Stimulated activated CD8-positive, alpha-beta memory T cell treated with anti-CD3 and anti-CD28 coated beads, Interleukin-15, amount 100 ng/mL, for 1 hour (primary cell): ENCODE results near the gene XXYLT1.

Experiments
- DNase-seq: peaks from one replicate; pipeline ENCODE4 v3.0.0-alpha.2; 2020; ENCODE audit warnings: low read depth

XXYLT1 gene

DNA sequence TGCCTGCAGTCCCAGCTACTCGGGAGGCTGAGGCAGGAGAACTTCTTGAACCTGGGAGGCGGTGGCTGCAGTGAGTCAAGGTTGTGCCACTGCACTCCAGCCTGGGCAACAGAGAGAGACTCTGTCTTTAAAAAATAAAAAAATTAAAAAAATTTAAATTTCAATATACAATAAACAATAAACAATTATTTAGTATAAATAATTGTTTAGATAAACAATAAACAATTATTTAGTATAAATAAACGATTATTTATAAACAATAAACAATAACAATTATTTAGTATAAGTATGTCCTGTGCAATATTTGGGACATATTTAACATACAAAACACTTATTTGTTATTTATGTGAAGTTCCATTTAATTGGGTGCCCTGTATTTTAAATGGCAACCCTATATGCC lies 119.6 kb downstream of the XXYLT1 start:
- no peak for DNase-seq

DNA sequence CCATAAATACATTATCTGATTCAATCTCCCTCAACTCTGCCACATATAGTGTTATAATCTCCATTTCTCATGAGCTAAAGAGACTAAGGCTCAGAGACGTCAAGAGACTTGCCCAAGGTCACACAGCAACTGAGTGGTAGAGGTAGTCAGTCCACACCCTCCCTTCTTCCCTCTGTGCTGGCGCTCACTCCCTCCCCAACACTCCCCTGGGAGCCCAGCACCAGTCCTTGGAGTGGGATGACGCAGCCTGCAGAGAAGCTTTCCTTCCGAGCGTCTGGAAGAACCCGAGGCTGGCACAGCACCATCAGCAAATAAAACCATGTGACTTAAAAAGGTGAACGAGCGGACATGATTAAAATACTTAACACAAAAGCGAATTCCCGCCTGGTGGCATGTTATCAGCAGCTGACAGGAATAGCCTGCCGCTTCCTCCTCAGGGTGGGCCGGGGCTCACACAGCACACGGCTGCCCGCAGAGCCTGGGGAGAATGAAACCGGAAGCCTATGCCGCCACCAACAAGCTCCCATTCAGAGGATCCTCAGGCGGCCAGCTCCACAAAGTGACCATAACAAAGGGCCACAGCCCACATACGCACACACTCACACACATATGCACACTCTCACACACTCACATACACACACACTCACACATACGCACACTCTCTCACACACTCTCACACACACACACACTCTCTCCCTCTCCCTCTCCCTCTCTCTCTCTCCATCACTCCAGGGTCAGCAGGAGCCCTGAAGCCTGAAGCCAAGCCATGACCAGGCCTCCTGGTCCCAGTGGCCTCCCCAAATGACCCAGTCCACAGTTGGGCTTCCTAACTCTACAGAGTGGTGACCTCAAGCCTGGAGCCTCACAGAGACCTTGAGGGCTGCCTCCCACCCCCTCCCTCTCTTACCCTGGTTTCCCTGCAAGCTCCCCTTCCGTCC lies 120.5 kb downstream of the XXYLT1 start:
- DNase-seq, result no peak

DNA sequence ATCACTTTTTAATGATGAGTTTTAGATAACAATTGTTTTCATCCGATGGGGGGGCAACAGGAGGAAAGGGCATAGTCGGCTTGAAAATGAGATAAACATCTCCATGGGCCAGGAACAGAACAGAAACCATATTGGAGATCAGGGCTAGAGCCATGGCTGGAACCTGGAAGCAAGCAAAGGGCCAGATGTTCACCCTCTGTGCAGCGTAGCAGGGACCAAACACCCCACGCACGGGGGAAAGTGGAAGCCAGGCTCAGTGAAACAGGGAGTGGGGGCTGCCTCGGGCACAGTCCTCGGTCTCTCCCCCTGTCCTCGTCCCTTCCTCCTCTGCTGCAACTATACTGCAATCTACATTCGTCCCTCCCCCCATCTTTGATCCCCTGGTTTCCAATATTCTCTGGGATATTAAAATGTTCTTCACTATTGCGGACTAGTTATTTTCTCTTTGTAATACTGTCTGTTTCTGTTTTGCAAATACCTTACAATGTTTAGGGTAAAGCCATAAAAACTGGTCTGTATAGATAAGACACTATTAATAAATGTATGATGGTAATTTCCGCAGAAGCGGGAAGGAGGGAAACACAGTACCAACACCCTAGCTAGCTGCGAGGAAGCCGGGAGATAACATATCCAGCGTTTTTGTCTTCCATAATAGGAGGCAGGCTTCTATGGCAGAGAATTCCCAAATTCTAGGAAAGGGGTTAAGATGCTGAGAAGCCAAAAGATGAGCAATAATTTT lies 121.5 kb downstream of the XXYLT1 start:
- no peak for DNase-seq

DNA sequence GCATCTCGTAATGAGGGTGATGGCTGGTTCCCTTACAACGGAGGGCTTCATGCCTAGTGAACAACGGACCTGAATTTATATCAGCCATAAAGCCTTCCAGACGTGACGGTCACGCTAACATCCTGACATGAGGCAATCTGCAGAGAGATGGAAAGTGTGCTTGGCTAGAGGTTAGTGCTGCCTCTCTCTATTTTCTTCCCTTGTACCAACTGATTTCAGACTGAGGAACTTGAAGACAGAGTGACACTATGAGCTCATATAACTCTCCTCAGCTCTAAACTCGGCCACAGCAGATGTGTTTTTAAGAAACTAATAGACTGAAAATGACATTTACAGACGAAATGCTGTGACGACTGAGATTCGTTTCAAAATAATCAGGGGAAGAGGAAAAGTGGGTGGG lies 122.4 kb downstream of the XXYLT1 start:
- DNase-seq, result no peak

DNA sequence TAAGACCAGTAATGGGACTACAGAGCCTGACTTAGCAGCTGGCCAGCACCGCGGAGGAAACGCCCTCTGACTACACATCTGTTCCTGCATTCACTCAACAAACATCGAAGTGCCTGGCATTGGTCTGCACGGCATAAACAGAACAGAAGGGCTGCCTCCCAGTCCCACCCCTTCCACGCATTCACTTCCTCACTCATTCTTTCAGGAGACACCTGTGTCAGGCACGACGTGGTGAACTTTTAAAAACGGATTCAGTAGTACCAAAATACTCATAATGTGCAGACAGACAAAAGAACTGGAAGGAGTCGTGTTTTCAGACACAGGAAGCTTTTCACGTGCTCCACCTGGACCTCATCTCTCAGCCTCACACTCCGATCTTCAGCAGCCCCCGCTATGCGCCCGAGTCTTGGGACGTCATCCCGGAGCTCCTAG lies 123.3 kb downstream of the XXYLT1 start:
- DNase-seq, result no peak

DNA sequence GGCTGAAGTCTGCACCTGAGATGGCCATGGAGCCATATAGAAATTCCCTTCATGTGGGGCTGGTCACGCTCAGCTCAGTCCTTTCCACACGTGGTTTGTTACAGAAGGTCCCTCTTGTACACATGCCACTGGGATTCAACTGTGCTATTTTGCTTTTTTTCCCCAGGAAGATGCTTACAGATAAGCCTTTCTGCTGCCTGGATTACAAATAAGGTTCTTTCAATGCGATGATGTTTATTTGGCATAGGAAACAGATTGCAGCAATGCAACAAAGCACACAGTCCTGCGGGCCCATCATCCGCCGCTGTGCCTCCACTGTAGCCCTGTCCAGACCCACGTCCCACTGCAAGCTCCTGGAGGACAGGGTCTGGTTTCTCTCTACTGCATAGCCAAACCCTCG lies 124.8 kb downstream of the XXYLT1 start:
- DNase-seq, result no peak

DNA sequence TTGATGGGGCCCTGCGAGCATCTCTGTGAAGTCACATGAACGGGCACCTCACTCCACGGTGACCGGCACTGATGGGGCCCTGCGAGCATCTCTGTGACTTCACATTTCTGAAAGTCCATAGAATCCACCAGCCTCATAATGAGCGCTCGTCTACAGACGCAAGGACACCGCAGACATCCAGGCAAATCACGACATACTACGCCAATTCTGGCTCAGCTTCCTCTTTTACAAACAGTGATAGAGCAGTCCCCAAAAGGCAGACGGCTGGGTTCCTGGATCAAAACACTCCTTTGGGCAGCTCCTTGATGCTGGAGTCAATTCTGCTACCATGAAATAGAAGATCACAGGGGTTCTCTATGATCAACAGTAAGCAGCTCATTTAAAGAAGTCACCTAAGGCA lies 125.4 kb downstream of the XXYLT1 start:
- DNase-seq, result no peak

DNA sequence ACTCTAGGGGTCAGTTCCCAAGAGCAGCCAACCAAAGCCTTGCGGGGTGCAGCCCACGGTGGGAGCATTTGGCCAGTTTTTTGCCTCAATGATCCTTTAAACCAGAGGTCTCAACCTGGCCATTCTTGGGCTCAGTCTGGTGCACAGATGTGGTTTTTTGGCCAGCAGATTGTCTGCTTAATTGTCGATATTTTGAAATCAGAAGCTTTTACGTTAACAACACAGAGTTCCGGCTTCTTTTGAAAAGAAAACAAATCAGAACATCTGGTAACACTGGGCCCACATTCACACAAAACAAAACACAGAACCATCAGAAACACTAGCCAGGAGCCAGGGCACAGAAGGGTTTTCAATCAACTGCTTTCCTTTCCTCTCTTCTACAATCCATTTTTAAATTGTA lies 127.7 kb downstream of the XXYLT1 start:
- DNase-seq, result no peak

DNA sequence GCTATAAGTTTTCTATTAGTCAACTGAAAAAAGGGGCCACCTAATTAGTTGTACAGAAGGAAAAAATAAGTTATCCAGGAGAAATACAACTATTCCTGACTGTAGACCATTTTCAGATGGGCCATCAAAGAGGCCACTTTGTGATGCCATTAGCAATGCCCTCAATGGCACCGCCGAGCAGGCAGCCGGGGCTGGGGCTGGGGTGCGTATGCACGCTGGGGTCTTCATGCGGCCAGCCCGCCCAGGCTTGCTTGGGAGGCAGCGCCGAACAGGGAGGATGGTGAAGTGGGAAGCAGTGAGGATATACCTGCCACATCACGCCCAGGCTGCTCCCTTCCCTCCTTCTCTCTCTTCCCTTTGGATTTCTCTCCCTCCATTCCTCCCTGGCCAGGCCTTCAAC lies 128.4 kb downstream of the XXYLT1 start:
- no peak for DNase-seq

DNA sequence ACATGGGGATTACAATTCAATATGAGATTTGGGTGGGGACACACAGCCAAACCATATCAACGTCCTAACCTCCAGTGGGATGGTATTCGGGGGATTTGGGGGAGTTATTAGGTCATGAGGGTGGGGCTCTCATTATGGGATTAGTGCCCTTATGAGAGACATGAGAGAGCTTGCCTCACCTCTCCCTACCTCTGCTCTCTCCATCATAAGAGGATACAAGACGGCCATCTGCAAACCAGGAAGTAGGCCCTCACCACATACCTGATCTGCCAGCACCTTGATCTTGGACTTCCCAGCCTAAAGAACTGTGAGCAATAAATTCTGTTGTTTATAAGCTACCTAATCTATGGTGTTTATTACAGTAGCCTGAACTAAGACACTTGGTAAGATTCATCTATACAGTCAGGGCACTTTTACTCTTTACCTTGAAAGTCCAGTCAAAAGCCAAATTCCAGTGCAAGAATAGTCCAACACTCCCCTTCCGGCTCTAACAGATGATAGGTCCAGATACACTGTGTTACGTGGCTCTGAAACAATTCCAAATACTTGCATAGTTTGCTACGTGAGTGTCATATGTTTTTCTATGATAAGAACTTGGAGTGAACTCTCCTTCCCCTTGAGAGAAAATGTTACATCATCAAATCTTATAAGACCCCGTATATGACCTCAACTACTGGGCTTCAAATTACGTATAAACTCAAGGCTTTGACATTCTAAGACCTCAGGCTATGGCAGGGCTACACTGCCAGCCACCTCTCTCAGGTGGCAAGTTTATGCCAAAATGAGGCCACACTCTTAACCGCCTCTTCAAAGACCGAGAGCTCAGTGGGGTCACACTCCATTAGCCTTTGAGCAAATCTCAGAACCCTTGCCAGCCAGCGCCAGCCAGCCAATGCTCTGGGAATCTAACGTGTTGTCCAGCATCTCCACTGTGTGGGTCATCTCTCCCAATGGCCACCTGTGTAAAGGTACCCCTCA lies 129.9 kb downstream of the XXYLT1 start:
- no peak for DNase-seq

DNA sequence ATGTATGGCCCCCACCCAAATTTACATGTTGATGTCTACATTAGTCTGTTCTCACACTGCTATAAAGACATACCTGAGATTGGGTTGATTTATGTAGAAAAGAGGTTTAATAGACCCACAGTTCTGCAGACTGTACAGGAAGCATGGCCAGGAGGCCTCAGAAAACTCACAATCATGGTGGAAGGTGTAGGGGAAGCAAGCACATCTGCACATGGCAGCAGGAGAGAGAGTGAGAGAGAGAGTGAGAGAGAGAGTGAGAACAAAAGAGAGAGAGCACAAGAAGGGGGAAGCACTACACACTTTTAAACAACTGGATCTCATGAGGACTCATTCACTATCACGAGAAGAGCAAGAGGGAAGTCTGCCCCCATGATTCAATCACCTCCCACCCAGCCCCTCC lies 130.5 kb downstream of the XXYLT1 start:
- no peak for DNase-seq

DNA sequence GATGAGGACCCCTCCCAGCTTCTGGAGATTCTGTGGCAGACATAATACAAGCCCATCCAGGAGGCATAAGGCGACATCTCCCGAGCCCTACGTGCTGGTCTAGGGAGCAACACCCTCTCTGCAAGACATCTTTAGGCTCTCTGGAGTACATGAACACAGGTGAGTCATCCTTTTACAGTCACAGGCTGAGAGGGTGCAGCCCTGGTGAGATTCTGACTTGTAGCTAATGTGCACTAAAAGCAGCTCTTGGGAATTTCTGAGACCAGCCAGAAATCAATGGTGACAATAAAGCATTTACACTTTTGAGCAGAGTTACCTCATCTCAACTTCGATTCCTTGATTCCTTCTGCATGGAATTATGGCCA lies 131.1 kb downstream of the XXYLT1 start:
- DNase-seq, result no peak

DNA sequence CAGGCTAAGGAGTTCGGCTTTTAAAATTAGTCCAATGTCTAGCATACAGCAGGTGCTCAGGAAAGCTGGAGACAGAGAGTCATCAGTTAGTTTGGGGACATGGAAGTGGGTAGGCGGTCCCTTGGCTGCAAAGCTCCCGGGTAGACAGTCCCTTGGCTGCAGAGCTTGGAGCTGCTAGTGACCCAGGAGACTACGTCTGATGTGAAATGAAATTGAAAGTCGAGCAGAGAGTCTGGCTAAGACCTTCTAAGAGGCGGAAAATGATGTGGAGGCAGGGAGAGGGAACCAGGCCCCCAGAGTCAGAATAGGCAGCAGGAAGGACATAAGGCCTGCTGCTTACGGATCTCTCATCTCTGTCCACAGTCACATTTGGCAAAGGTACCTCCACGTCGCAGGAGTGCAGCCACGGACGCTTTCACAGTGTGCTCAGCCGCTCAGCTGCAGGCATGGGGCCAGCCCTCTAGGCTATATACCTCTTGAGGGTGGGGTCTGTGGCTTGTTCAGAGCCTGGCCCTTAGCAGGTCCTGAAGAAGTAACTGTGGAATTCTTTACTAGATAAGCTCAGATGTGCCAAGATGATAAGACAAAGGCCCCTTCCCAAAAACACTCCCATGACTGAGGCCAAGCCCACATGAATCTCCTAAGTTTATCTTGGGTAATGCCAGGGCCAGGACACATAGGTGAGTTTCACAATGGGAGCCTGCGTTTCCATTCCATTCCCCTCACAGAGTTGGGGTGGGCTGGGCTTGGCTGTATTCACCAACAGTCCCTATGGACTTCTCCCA lies 131.7 kb downstream of the XXYLT1 start:
- DNase-seq, result no peak

DNA sequence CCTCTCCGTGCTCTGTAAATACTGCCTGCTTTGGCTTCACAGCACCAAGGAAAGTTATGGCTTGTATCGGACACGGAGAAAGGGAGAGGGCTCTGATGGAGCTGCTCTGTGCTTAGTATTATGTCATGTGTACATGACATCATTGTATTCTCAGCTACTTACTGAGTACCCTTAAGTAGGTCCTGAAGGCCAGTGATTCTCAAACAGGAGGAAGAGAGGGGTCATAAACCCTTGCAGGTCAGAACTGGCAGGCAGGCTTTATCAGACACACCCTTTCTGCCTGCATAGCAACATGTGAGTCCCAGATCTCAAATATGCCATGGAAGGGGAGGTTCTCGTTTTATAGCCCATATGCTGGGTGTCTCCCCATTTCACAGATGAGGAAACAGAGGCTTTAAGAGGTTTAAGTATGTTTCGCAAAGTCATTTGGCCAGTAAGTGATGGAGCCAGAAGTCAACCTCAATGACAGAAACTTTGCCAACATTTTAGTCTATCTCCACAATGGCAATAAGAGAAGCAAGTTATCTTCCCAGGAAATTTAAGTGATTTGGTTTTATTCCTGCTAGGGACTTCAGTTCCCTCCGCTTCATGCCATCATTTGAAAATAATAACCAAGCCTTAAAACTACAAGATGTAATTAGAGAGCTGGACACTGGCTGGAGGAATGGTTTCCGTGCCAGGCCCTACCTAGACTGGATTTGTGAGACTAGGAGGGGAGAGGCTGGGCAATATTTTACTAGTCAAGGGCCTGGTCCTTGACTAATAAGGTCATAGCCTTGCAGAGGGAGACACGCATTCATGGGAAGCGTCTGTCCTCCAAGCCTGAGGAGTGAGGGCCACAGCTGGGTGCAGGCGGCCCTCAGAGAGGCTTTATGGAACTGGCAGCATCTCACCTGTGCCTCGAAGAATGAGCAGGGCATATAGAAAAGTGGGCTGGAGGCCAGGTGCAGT lies 133.0 kb downstream of the XXYLT1 start:
- DNase-seq, result no peak

DNA sequence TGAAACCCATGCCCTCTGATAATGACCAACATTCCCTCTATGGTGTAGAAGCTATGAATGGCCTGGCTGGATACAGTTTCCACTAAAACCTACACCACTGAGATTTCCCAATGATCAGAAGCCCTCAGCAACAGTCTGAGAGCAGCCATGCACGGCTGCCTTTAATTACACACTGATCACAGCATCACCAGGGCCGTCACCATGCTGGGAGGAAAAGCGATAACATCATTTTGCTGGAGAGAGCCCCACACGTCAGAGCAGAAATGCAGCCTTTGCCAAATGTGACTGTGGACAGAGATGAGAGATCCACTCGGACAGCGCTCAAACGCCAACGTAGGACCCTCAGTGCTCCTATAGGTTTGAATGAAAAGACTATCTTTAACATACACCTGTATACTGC lies 135.0 kb downstream of the XXYLT1 start:
- DNase-seq, result no peak

DNA sequence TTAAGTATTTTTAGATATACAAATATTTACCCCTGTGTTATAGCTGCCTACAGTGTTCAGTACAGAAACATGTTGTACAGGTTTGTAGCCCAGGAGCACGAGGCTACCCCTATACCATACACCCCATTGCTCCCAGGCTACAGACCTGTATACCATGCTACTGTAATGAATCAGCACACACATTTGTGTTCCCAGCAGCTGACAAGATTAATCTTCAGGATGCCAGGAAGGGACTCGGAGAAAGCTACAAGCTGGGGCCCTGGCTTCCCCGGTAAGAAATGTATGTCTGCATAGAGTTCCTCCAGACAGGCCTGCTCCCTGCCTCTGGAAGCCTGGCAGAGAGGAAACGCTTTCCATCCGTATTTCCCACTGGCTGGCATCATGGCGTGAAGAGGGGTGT lies 136.5 kb downstream of the XXYLT1 start:
- no peak for DNase-seq

DNA sequence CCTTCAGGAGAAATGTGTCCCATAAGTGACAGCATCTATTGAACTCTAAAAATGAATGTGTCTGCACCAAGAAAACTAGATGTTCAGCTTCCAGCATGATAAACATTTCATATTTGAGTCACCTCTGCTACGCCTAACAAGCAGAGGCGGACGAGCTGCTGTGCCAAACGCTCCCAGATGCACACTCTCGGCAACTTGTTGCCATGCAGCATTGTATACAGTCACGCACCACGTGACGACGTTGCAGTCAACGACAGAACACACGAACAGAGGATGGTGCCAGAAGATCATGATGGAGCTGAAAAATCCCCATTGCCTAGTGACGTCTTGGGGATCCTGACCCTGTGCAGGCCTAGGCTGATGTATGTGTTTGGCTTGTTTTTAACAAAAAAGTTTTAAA lies 137.5 kb downstream of the XXYLT1 start:
- DNase-seq, result no peak

DNA sequence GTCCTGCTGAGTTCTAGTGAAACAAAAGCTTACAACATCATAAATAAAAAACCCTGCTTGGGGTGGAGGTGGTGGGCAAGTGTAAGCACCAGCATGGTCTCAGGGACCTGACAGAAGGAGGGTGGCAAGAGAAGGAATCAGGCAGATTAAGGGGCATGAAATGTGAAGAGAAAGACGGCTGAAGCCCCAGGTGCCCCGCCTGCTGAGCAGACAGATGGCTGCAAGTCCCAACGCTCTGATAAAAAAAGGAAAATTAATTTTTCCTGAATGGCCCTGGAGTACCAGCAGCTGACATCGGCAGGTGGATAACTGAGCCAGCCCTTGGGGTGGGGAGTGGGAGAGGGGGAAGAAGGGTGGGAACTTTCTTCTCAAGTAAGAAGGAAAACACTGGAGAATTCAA lies 137.9 kb downstream of the XXYLT1 start:
- no peak for DNase-seq

DNA sequence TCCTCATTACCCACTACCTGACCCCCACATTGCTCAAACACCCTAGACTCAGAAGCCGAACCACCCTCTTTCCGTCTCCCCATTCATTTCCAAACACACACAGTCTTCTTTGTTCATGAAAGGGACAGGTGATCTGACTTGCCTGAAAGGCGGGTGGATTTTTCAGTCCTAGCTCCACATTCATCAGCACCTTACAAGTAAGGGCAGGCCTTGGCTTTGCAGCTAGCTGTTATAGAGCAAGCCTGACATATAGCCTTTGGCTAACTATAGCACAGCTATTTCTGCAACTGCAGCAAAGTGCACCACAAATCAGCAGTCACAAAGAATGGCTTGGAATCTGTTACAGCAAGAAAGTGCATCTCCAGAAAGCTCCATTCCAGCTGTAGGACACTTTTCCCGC lies 139.8 kb downstream of the XXYLT1 start:
- DNase-seq, result no peak
